Adrenal gland (tissue), 12 donors: ENCODE results near the gene ROBO2. TPM values are rescaled to one million over a fixed set of nuclear protein-coding genes. Genes with fewer than 3 reads are reported as not detected.

Experiments
- DNase-seq, 7 donors: peaks; one replicate each; pipeline ENCODE4 v3.0.0-alpha.2; 2019 to 2020
- H3K27ac ChIP-seq, 5 donors: fragments of 200-600 bp; sonication (generic) in 4 of 5; 1 replicate in 3 of 5; 2 replicates in 2 of 5; pipeline versions ENCODE4 v1.5.1 to v1.8.0; 2016 to 2020; ENCODE audit warnings: mild to moderate bottlenecking in 1 of 5
- H3K27me3 ChIP-seq: fragments of 200-600 bp; 2 replicates; pipeline ENCODE4 v1.8.0; 2021
- H3K36me3 ChIP-seq, 2 donors: fragments of 200-600 bp; replicated peaks in 1 of 2; 1 replicate in 1 of 2; 2 replicates in 1 of 2; pipeline versions ENCODE4 v1.5.1 to v1.8.0; 2018 to 2022
- H3K4me1 ChIP-seq, 2 donors: fragments of 200-600 bp; replicated peaks in 1 of 2; 1 replicate in 1 of 2; 2 replicates in 1 of 2; pipeline versions ENCODE4 v1.5.1 to v1.8.0; 2018 to 2021
- H3K4me3 ChIP-seq, 4 donors: fragments of 200-600 bp; sonication (generic) in 3 of 4; one replicate each; pipeline ENCODE4 v1.5.1; 2016 to 2018
- H3K9me3 ChIP-seq, 3 donors: fragments of 200-600 bp; sonication (generic) in 1 of 3; replicated peaks in 1 of 3; 1 replicate in 2 of 3; 2 replicates in 1 of 3; pipeline versions ENCODE4 v1.5.1 to v1.8.0; 2016 to 2021
- POLR2A ChIP-seq, 2 donors: fragments of 450-650 bp; IDR thresholded peaks; one replicate each; pipeline ENCODE4 v1.6.1; 2017; ENCODE audit warnings: antibody characterized with exemption in 2 of 2, mild to moderate bottlenecking in 2 of 2, moderate library complexity in 1 of 2
- WGBS, 4 donors: extraction: QIAGEN DNeasy Blood & Tissue Kit in 2 of 4; methylation state at CpG; one replicate each; pipeline versions ENCODE4 v1.1.5 to v1.1.7; 2013 to 2017; 5-methylcytosine and 5-hydroxymethylcytosine counted together
- intact Hi-C, 2 donors: fragments of 100-400 bp; cut with DNase I; formaldehyde crosslinking; loops; one replicate each; pipeline versions ENCODE4 v1.14.1 to v1.15.0; 2022 to 2023
- polyA plus RNA-seq, 3 donors: library from polyadenylated mRNA; stranded (reverse); fragments of 200-250 nt in 2 of 3; fragments of 350-450 nt in 1 of 3; fragmentation: Illumina TruSeq in 1 of 3; extraction: RNeasy Lipid Tissue Mini Kit (QIAGEN cat#74804) in 1 of 3; gene quantifications; one replicate each; pipeline ENCODE4 v1.2.3, GENCODE V29; 2013 to 2014
- total RNA-seq, 9 donors: library from RNA; depleted of rRNA in 4 of 9; stranded (reverse); fragments of >200 nt in 4 of 9; fragments of 120-200 nt in 1 of 9; fragmentation: NEBNext Ultra II Directional in 1 of 9; extraction: Animal tissue kit (Norgen Biotek cat#: 25700) in 1 of 9; gene quantifications; one replicate each; pipeline versions ENCODE4 v1.1.0 to v1.2.4, GENCODE V29; 2013 to 2023
- TF ChIP-seq, protein P1 (sequence below), 6 experiments: fragments of 450-650 bp in 4 of 6; fragments of 200-600 bp in 2 of 6; sonication (generic) in 1 of 6; IDR thresholded peaks; 1 replicate in 5 of 6; 2 replicates in 1 of 6; pipeline versions ENCODE4 v1.5.1 to v1.8.0; 2016 to 2021; ENCODE audit warnings: antibody characterized with exemption in 6 of 6, mild to moderate bottlenecking in 2 of 6, moderate library complexity in 1 of 6
- donor health status: healthy with polysubstance abuse.
- donor health status: Bipolar disorder and iron deficiency.
- donor health status: DM: yes; HTN: yes; CAD: no.
- donor health status: DM: no; HTN: no; CAD: no.
- donor health status: DM: no; HTN: no; CAD: no.
- donor health status: DM: yes; HTN: yes; CAD: no.

ROBO2 gene
- total and polyA plus RNA-seq, 12 donors, result 0.30 to 9.9 (median 2.5) TPM; not detected in 1

DNA sequence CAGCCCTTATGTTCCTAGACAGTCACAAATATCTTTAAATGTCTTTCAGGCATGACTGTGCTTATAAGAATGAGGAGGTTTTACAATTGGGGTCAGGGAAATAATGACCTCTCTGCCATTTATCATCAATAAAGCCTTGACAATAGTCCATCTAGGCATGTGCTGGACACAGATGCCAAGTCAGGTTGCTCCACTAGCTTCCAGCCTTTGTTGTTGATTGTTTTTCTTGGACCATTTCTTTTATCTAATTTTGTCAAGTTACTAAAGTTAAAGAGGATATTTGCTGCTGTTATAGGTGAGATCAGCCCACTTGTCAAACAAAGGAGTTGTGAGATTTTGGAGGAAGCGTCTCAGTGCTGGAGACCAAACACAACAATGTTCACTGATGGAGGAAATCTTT, 628.0 kb downstream of the ROBO2 start:
- Histone ChIP-seq H3K36me3 (no peaks in the 10 kb centered on the region), H3K9me3 (no peaks in the 10 kb centered on the region), H3K4me3 (no peak overlapping the region), H3K4me1 (no peaks in the 10 kb centered on the region), H3K27me3 (no peaks in the 10 kb centered on the region), H3K27ac (no peak overlapping the region)
- 23 to 63% (median 34%) methylated on average over 1 of the region's 1 CpG for WGBS, 4 donors
- TF ChIP-seq, protein P1, sequence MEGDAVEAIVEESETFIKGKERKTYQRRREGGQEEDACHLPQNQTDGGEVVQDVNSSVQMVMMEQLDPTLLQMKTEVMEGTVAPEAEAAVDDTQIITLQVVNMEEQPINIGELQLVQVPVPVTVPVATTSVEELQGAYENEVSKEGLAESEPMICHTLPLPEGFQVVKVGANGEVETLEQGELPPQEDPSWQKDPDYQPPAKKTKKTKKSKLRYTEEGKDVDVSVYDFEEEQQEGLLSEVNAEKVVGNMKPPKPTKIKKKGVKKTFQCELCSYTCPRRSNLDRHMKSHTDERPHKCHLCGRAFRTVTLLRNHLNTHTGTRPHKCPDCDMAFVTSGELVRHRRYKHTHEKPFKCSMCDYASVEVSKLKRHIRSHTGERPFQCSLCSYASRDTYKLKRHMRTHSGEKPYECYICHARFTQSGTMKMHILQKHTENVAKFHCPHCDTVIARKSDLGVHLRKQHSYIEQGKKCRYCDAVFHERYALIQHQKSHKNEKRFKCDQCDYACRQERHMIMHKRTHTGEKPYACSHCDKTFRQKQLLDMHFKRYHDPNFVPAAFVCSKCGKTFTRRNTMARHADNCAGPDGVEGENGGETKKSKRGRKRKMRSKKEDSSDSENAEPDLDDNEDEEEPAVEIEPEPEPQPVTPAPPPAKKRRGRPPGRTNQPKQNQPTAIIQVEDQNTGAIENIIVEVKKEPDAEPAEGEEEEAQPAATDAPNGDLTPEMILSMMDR (IDR thresholded peaks at IDR 0.05), result no peak
- TF ChIP-seq POLR2A (IDR thresholded peaks at IDR 0.05), result no peak
- DNase-seq, result no peak
- intact Hi-C loops, result no loop called here

DNA sequence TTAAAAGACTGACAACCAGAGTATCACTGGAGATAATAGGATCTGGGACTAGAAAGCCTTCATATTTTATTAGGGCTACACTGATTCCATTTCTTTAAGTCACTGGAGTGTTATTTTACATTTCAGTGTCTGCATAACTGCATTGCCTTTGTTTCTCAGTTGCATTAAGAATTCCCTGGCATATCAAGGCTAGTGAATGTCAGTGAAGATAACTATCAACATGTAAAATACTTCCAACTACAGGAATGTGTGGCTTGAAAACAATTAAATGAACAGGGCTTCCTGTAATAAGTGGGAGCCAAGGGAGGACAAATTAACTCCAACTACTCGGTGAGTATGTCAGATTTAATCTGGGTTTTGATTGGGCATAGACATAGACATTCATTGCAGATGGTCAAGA, 628.5 kb downstream of the ROBO2 start:
- TF ChIP-seq, protein P1 (IDR thresholded peaks at IDR 0.05), result no peak
- no peak for TF ChIP-seq POLR2A (IDR thresholded peaks at IDR 0.05)
- H3K36me3 ChIP-seq, result no peaks in the 10 kb centered on the region
- no peak for DNase-seq
- no peaks in the 10 kb centered on the region for H3K9me3 ChIP-seq
- no peak overlapping the region for H3K27ac ChIP-seq
- H3K4me3 ChIP-seq, result no peak overlapping the region
- WGBS, 4 donors, result 50 to 66% (median 54%) methylated on average over 1 of the region's 1 CpG
- H3K4me1 ChIP-seq, result no peaks in the 10 kb centered on the region
- intact Hi-C loops, result no loop called here
- no peaks in the 10 kb centered on the region for H3K27me3 ChIP-seq

DNA sequence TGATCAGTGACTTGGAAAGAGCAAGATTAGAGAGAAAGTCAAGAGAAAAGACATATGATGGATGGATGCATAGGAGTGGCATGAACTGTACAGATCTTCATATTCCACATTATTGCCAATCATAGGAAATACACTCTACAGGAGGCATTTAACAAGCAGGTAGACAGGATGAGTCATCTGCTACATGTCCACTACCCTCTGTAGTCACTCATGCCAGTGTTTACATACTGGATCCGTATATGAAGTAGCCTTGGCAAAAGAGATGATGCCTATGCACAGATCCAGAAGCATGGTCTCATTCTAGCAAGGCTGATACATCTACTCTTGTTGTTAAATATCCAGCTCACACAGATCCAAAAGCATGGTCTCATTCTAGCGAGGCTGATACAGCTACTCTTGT, 632.1 kb downstream of the ROBO2 start:
- no peaks in the 10 kb centered on the region for H3K27me3 ChIP-seq
- 65 to 90% (median 72%) methylated on average over 2 of the region's 2 CpGs for WGBS, 4 donors
- H3K4me3 ChIP-seq, result no peak overlapping the region
- DNase-seq, result no peak
- no peaks in the 10 kb centered on the region for H3K36me3 ChIP-seq
- H3K9me3 ChIP-seq, result no peaks in the 10 kb centered on the region
- TF ChIP-seq POLR2A (IDR thresholded peaks at IDR 0.05), result no peak
- TF ChIP-seq, protein P1 (IDR thresholded peaks at IDR 0.05), result no peak
- no peaks in the 10 kb centered on the region for H3K4me1 ChIP-seq
- intact Hi-C loops, result no loop called here
- H3K27ac ChIP-seq, result no peak overlapping the region

DNA sequence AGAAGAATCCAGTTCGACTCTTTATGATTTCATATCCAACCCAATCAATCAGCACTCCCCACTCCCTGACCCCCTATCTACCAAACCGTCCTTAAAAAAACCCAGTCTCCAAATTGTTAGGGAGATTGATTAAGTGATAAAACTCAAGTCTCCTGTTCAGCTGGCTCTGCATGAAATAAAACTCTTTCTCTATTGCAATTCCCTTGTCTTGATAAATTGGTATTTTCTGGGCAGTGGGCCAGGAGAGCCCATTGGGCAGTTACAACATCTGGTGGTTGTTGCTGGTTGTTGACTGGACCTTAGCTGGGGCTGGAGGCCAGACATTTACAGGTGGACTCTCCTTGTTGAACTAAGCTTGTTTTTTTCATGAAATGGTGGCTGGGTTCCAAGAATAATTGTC, 642.3 kb downstream of the ROBO2 start:
- 40 to 62% (median 54%) methylated on average over 2 of the region's 2 CpGs for WGBS, 4 donors
- no peaks in the 10 kb centered on the region for H3K4me1 ChIP-seq
- no peaks in the 10 kb centered on the region for H3K36me3 ChIP-seq
- DNase-seq, result no peak
- no peaks in the 10 kb centered on the region for H3K27me3 ChIP-seq
- no peak overlapping the region for H3K27ac ChIP-seq
- intact Hi-C loops, result no loop called here
- peaks cover 0 to 9% (median 0%) of the 10 kb centered on the region in 3 donors for H3K9me3 ChIP-seq
- no peak overlapping the region for H3K4me3 ChIP-seq
- TF ChIP-seq POLR2A (IDR thresholded peaks at IDR 0.05), result no peak
- TF ChIP-seq, protein P1 (IDR thresholded peaks at IDR 0.05), result no peak
